Fibroblast of villous mesenchyme (primary cell): Measurements from ENCODE around the gene SKOR2. TPM values are rescaled to one million over a fixed set of nuclear protein-coding genes. Genes with fewer than 3 reads are reported as not detected.
"Not testable (repeated sequence)": the region's sequence is repeated elsewhere in the genome, so short reads cannot be mapped to it uniquely, and the experiment has no call there.

ENCODE experiments used
- DNase-seq: peaks from one replicate; pipeline ENCODE4 v3.0.0-alpha.2; 2010; ENCODE audit warnings: low read depth
- H3K4me3 ChIP-seq: 2 replicates; pipeline ENCODE4 v1.5.1; 2011; ENCODE audit warnings: low read depth, mild to moderate bottlenecking, low read length
- small RNA-seq: library from RNA; depleted of rRNA; stranded (forward); fragments of <200 nt; gene quantifications from one replicate; pipeline ENCODE3, GENCODE V24; 2012
- total RNA-seq: library from RNA; depleted of rRNA; stranded (reverse); fragments of >200 nt; gene quantifications from 2 replicates; pipeline ENCODE4 v1.2.3, GENCODE V29; 2012
- TF ChIP-seq, protein P1 (sequence below): IDR thresholded peaks from 2 replicates; pipeline ENCODE4 v1.5.1; 2012; ENCODE audit warnings: low read depth, mild to moderate bottlenecking, low read length; ENCODE audit not compliant: insufficient read depth

Gene SKOR2
- total RNA-seq, 1 donor = not detected

DNA sequence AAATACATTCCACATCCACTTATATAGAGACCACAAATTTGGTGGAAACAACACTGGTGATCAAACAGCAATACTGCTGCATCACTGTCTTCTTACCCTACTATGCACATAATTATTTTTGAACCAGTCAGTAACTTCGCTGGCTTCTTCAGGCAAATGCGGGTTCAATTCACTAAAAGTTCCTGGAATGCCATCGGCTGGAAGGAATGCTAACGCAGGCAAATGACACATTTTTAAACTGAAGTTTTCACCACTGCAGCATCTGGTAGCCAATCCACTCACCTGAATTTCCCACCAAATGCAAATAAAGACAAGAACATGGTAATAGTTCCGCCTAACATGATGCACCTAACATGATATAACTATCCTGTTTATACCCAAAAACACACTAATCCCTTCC lies 91.2 kb downstream of the SKOR2 start:
- no peak for DNase-seq
- TF ChIP-seq, protein P1, sequence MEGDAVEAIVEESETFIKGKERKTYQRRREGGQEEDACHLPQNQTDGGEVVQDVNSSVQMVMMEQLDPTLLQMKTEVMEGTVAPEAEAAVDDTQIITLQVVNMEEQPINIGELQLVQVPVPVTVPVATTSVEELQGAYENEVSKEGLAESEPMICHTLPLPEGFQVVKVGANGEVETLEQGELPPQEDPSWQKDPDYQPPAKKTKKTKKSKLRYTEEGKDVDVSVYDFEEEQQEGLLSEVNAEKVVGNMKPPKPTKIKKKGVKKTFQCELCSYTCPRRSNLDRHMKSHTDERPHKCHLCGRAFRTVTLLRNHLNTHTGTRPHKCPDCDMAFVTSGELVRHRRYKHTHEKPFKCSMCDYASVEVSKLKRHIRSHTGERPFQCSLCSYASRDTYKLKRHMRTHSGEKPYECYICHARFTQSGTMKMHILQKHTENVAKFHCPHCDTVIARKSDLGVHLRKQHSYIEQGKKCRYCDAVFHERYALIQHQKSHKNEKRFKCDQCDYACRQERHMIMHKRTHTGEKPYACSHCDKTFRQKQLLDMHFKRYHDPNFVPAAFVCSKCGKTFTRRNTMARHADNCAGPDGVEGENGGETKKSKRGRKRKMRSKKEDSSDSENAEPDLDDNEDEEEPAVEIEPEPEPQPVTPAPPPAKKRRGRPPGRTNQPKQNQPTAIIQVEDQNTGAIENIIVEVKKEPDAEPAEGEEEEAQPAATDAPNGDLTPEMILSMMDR = no peak
- H3K4me3 ChIP-seq = no peak overlapping the region

DNA sequence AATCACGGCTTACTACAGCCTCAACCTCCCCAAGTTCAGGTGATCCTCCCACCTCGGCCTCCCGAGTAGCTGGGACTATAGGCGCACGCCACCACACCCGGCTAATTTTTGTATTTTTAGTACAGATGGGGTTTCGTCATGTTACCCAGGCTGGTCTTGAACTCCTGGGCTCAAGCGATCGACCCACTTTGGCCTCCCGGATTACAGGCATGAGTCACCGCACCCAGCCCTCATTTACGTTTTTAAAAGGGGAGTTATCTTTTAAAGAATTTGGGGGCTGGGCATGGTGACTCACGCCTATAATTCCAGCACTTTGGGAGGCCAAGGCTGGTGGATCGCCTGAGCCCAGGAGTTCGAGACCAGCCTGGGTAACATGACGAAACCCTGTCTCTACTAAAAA lies 93.1 kb downstream of the SKOR2 start:
- peak; percentile 71 for DNase-seq
- H3K4me3 ChIP-seq = not testable (repeated sequence)

Small RNAs within 50 kb of the gene (small RNA-seq; reads per million reads assigned to genes)
- gene RNU6-1131P = not detected

Other genes starting within 250 kb of the SKOR2 start
- gene ELOA2, start 216.0 kb downstream of the SKOR2 start, total RNA-seq = not detected in 2 replicates
- 16.1 and 17.3 TPM in 2 replicates for gene HDHD2, start 101.2 kb downstream of the SKOR2 start, total RNA-seq
- gene IER3IP1, start 75.3 kb downstream of the SKOR2 start, total RNA-seq = 24.5 and 27.6 TPM in 2 replicates